Fibroblast of mammary gland (primary cell): Measurements from ENCODE around the gene RNU6-8.

Source experiments
- DNase-seq: peaks from one replicate; pipeline ENCODE4 v3.0.0-alpha.2; 2010; ENCODE audit warnings: low read depth
- H3K4me3 ChIP-seq: 2 replicates; pipeline ENCODE4 v1.5.1; 2011; ENCODE audit warnings: low read depth, mild to moderate bottlenecking, low read length, moderate library complexity; ENCODE audit not compliant: control insufficient read depth
- TF ChIP-seq, protein P1 (sequence below): conservative IDR thresholded peaks from 2 replicates; pipeline ENCODE4 v1.5.1; 2011; ENCODE audit warnings: low read depth, low read length, inconsistent platforms; ENCODE audit not compliant: control insufficient read depth, insufficient read depth

RNU6-8 gene

GRCh38 chr14:32192712-32193373, 10.2 kb downstream of the RNU6-8 start:
- DNase-seq: no peak
- H3K4me3 ChIP-seq: no peak overlapping the region
- TF ChIP-seq, protein P1, sequence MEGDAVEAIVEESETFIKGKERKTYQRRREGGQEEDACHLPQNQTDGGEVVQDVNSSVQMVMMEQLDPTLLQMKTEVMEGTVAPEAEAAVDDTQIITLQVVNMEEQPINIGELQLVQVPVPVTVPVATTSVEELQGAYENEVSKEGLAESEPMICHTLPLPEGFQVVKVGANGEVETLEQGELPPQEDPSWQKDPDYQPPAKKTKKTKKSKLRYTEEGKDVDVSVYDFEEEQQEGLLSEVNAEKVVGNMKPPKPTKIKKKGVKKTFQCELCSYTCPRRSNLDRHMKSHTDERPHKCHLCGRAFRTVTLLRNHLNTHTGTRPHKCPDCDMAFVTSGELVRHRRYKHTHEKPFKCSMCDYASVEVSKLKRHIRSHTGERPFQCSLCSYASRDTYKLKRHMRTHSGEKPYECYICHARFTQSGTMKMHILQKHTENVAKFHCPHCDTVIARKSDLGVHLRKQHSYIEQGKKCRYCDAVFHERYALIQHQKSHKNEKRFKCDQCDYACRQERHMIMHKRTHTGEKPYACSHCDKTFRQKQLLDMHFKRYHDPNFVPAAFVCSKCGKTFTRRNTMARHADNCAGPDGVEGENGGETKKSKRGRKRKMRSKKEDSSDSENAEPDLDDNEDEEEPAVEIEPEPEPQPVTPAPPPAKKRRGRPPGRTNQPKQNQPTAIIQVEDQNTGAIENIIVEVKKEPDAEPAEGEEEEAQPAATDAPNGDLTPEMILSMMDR: no peak

- no peak for DNase-seq
- TF ChIP-seq, protein P1: no peak
- H3K4me3 ChIP-seq: no peak overlapping the region
Measured at GRCh38 chr14:32190673-32191072, 12.4 kb downstream of the RNU6-8 start.

DNA sequence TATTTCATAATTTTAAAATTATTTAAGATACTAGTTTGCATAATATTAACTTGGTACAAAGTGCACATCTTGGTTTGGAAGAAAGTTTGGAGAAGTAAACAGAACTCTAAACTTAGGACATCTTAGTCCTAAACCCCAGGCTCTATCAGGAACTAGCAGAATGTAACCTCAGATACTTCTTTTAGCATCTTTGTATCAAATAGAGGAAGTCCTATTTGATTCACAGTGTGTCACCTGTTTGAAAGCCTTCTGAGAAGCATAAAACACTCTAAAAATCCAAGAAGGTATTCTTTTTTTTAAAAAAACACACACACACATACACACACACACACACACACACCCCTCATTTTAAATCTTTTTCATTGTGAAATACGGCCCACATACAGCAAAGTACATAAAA, 13.3 kb downstream of the RNU6-8 start:
- DNase-seq: no peak
- no peak overlapping the region for H3K4me3 ChIP-seq
- TF ChIP-seq, protein P1: no peak

GRCh38 chr14:32186248-32186647, 16.8 kb downstream of the RNU6-8 start:
- H3K4me3 ChIP-seq: no peak overlapping the region
- TF ChIP-seq, protein P1: no peak
- DNase-seq: no peak

- TF ChIP-seq, protein P1: no peak
- DNase-seq: no peak
- no peak overlapping the region for H3K4me3 ChIP-seq
Measured at GRCh38 chr14:32185097-32185496, 18.0 kb downstream of the RNU6-8 start.

DNA sequence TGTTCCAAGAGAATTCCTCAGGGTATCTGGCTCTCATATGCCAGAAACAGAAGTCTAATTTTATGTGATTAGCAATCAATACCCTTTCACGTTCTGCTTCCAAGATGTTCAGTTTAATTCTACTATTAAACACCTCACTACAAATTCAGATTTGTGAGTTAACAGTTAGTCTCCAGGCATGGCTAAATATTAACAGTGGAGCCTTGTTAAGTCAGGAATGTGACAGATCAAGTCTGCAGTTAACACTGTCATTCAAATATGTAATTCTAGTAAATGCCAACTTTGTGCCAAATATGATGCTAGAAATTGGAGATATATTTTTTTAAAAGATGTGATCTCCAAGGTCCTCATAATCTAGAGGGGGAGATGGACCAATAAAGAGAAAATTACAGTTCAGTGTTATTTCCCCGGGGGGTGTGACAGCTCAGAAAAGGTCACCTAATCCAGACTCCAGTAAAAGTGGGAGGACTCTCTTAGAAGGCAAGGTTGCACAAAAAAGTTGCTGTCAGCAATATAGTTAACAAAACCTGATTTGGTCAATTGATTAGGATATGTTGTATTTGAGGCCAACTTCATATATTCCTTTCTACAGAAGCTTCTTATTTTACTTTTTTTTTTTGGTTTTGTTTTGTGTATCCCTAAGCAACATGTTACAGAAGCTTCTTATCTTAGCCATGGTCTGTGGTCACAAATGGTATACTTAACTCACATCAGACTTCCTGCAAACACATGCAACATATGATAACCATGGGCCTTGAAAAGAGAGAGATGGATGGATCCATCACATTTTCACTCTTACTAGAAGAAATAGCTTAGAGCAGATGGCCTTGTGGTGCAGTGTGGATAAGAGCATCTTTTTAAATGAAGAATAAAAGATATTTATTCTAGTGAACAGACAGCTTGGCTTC, 19.7 kb downstream of the RNU6-8 start:
- TF ChIP-seq, protein P1: no peak
- DNase-seq: no peak
- no peak overlapping the region for H3K4me3 ChIP-seq
